Stimulated activated CD8-positive, alpha-beta memory T cell treated with anti-CD3 and anti-CD28 coated beads, Interleukin-4, amount 100 ng/mL, for 4 hours (primary cell): ENCODE results near the gene MRPS31.

Source experiments
- DNase-seq, 2 donors: peaks; one replicate each; pipeline ENCODE4 v3.0.0-alpha.2; 2020; ENCODE audit warnings: low read depth in 2 of 2, low spot score in 1 of 2

Gene MRPS31

GRCh38 chr13:40770934-40771618 is at the start of gene MRPS31:
MRPS31 (minus strand) TSS chr13:40771190; CDS start chr13:40771136, 54 bp downstream.
- peak; percentile 89 to 92 for DNase-seq

- no peak for DNase-seq
Observed at GRCh38 chr13:40819797-40820315, 48.9 kb upstream of the MRPS31 start.

- no peak for DNase-seq
Observed at GRCh38 chr13:40818926-40819325, 47.9 kb upstream of the MRPS31 start.

GRCh38 chr13:40814803-40815202 is 43.8 kb upstream of the MRPS31 start:
- DNase-seq = no peak

DNA sequence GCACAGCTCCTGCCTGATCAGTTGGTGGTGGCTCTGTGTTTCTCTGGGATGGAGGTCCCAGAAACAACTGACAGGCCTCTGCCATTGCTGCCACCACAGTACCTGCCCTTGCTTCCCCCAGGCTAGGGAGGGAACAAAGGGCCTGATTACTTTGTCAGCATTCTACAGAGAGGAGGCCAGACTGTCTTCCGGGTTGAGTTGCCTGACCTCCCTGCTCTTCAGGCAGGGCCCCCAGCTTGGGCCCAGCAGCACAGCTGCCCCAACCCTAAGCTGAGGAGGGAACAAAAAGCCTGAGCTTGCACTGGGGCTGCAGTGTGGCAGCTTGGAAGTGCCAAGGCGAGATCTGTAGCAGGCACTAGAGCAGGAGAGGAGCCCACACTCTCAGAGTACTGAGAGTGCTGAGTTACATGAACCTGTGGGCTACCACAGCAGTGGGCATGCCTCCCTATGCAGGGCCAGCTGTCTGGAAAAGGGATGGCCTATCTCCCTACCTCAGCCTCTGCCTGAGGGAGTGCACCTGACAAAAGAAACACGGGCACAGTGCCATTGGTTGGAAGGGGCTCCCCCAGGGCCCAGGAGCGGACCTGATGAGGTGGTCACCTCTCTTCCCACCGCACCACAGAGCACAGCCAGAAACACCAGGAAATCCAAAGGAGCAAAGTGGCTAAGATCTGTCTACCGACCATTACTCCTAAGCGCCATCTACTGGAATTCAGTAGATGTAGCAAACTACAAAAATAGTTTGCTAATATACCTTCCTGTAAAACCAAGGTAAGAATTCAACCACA is 42.9 kb upstream of the MRPS31 start:
- no peak for DNase-seq

DNA sequence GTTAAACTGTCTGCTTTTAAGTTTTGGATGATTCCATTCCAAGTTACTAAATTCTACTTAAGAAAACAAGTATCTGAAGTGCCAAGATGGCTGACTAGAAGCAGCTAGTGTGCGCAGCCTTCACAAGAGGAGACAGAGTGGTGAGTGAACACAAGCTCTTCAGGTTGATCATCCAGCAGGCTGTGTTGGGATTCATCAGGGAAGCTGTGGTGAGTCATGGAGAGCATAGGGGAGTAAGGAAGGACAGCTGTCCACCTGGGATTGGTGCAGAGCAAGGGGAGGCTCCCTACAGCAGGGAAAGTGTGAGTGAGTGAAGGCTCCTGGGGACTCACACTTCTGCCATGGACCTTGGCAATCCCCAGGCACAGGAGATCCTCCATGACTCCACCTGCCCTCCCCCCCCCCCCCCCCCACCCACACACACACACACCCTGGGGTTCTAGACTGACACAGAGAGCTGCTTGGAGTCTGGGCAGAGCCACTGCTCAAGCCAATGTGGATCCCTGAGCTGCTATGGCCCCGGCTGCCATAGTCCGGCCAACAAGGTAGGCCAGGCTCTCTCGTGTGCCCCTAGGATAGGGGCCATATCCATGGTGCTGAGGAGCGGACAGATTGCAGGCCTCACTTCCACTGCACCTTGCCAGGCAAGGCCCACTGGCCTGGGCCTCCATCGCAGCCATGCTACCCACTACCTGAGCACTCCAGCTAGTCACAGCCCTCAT is 41.9 kb upstream of the MRPS31 start:
- no peak for DNase-seq

DNA sequence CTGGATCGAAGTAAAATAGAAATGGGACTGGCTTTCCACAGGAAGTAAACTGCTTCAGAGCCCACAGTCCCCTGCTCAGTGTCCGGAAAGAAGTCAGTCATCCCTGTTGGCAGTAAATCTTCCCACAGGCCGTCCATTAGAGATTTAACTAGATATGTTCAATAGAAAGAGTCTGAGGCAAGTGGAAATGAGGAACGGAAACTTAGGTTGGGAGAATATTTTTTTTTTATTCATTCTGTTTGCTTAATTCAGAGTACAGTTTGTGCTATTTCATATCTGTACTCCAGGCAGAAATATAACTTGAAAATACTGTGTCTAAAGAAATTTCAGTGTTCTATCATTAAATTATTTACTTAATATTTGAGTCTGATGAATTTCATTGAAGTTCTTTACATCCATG is 41.1 kb upstream of the MRPS31 start:
- DNase-seq = no peak

- DNase-seq = no peak
Observed at GRCh38 chr13:40809471-40809870, 38.5 kb upstream of the MRPS31 start.

DNA sequence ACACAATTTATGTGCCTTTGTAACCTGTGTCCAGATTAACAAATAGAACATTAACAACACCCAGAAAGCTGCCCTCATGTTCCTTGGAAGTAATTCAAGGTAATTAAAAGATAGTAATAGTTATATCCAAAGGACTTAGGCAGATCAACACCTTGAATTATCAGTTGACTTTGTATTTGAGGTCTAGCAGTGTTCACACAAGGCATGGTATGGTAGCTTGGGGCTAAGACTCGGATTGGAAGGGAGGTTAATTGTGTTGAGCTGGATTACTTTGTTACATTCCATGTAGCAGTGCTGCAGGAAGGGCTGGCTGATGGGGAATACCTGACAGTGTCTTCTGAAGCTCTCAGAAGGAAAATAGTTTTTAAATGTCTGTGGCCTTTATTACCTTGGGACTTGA is 35.3 kb upstream of the MRPS31 start:
- DNase-seq = no peak

DNA sequence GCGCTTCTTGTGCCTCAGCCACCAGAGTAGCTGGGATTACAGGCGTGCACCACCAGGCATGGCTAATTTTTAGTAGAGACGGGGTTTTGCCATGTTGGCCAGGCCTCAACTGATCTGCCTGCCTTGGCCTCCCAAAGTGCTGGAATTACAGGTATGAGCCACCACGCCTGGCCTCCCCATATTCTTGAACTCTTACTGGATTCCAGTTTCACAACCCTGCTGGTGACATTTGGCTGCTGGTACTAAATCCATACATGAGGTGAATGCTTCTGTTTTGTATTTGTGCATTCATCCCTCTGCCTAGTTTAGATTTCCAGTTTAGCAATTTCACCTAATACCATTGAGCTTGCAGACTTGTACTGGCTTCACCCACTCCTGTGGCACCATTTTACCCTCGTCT is 32.3 kb upstream of the MRPS31 start:
- DNase-seq = no peak

GRCh38 chr13:40801255-40802217 is 30.5 kb upstream of the MRPS31 start:
- no peak for DNase-seq

GRCh38 chr13:40800559-40800958 is 29.6 kb upstream of the MRPS31 start:
- no peak for DNase-seq

DNA sequence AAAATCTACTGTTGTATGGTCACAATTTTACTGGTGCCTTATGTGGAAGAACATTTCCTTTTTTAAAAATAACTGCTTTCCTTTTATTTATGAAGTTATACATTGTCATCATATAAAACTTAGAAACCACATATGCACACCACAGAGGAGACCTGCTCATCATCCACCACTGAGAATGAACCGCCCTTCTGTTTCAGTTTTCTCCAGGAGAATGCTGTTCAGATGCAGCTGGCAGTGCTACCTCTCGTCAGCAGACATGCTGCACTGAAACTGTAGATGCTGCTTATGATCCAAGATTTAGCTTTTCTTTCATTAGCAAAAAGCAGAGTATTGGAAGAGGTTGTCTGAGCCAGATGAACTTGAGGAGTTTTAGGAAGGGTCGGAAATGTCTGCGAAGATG is 28.5 kb upstream of the MRPS31 start:
- no peak for DNase-seq

DNA sequence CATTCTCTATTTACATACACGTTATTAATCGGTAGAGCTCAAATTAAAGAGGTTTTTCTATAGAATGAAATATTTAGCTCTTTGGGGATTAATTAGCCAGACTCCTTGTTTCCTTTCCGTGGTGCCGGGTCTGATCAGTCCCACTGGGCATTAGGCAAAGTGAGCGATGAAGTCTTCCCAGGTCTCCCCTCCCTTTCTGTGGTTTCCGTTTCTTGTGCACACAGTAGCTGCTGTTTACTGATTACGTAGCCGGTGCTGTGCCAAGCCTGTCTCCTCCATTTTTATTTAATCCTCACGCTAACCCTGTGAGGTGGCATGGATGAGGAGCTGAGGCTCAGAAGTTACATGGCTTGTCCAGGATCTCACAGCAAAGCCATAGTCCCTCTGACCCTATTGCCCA is 27.4 kb upstream of the MRPS31 start:
- no peak for DNase-seq

- no peak for DNase-seq
Observed at GRCh38 chr13:40796649-40797048, 25.7 kb upstream of the MRPS31 start.

DNA sequence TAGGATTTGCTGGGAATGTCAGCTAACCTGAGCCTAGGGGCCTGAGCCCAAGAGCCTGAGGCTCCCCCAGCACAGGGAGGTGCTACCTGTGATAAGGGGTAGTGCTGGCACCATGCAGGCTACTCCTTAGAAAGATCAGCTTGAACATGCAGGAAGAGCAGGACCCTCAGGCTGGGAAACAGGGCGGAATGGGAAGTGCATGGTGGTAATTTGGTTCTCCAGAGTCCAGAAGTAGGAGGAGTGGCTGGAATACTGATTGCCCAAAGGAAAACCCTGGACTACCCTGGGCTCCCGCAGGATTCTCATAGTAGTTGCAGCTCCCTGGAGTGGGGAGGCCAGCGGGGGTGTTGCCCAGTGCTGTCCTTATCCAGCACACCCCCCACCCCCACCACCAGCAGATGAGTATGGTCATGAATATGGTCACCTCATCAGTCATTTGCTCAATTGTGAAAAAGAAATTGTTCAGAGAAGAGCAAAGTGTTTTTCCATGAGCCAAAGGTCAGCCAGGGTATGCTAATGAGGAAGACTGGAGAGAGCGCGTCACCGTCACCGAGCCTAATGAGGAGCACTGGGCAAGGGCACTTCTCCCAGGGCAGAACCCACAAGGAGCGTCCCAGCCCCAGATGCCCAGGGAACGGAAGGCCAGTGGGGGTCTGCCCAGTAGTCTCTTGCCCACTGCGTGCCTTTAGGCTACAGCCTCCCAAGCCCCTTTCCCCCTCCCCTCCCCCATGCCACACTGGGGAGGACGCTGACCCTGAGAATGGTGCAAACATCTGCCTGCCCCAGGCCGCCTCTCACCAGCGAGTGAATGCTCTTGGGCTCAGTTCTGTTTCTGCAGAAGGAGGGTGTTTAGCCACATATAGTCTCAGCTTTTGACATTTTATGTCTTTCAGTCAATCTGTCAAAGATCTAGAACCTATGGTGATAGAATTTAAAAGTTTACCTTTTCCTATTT is 23.7 kb upstream of the MRPS31 start:
- DNase-seq = no peak

DNA sequence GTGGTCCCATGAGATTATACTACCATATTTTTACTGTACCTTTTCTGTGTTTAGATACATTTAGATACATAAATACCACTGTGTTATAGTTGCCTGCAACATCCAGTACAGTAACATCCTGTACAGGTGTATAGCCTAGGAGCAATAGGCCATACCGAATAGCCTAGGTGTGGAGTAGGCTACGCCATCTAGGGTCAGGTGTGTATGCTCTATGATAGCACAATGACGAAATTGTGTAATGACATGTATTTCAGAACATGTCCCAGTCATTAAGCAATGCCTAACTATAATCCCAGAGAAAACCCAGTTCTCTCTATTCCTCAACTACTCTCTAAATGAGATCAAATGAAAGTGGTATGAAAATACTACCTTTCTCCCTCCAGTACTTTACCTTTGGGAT is 22.3 kb upstream of the MRPS31 start:
- no peak for DNase-seq

DNA sequence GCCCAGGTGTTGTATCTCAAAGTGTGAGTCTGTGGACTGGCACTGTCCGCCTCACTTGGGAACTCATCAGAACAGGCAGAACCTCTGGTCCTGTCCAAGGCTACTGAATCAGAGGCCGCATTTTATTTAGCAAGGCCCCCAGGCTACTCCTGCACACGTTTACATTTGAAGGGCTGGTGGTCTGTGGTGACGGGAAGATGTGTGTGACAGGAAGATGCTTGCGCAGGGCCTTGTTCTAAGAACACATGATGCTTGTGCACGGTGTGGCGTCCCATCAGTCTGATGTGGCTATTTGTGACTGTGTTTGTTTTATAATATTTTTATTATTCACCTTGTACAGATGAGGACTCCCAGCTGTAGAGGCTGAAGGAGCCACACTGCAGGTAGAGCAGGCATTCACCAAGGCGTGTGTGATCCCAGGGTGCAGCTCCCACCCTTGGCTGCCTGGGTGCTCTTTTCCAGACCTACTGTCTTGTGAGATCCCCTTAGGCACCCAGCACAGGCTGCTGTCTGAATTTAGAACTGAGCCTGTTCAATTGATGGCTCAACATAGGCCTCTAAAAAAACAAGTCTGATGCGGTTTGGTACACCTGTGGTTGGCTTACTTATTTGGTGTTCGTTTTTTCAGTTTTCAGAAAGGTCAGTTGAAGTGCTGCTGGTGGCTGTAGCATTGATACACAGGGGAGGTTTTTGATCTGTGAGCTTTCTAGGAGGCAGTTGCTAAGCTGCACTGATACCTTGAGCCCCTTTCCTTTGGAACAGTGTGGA is 21.5 kb upstream of the MRPS31 start:
- DNase-seq = no peak

- no peak for DNase-seq
Observed at GRCh38 chr13:40790154-40790616, 19.2 kb upstream of the MRPS31 start.
